SK-N-SH (cell line): ENCODE data around the gene SHROOM3.

Experiments
- EP300 ChIP-seq, 2 experiments: IDR thresholded peaks; 2 replicates each; pipeline versions ENCODE4 v1.4.0 to v1.6.1; 2012; ENCODE audit warnings: borderline replicate concordance in 1 of 2, low read depth in 1 of 2, low read length in 1 of 2
- EZH2phosphoT487 ChIP-seq: fragments of 200-600 bp; sonication (generic); IDR thresholded peaks from 2 replicates; pipeline ENCODE4 v1.6.1; 2017; ENCODE audit warnings: low read depth, mixed run types, mild to moderate bottlenecking, antibody characterized with exemption, moderate library complexity, borderline replicate concordance
- FOSL2 ChIP-seq: IDR thresholded peaks from 2 replicates; pipeline ENCODE4 v1.4.0; 2012; ENCODE audit warnings: low read depth, mild to moderate bottlenecking, moderate library complexity, borderline replicate concordance
- GABPA ChIP-seq: IDR thresholded peaks from 2 replicates; pipeline ENCODE4 v1.4.0; 2012; ENCODE audit warnings: low read depth, mild to moderate bottlenecking
- MXI1 ChIP-seq: IDR thresholded peaks from 2 replicates; pipeline ENCODE4 v1.6.1; 2012; ENCODE audit warnings: mild to moderate bottlenecking, low read depth, low read length, improper control_type of control experiment
- POLR2AphosphoS5 ChIP-seq: IDR thresholded peaks from 2 replicates; pipeline ENCODE4 v1.6.1; 2012; ENCODE audit warnings: low read depth, low read length
- SMC3 ChIP-seq: IDR thresholded peaks from 2 replicates; pipeline ENCODE4 v1.6.1; 2012; ENCODE audit warnings: low read depth, low read length, improper control_type of control experiment
- TAF1 ChIP-seq: IDR thresholded peaks from 2 replicates; pipeline ENCODE4 v1.6.1; 2012; ENCODE audit warnings: low read depth, mild to moderate bottlenecking, low read length, moderate library complexity, borderline replicate concordance
- TCF12 ChIP-seq: IDR thresholded peaks from 2 replicates; pipeline ENCODE4 v1.4.0; 2012
- TF ChIP-seq, protein P1 (sequence below): fragments of 200-600 bp; sonication (generic); IDR thresholded peaks from 2 replicates; pipeline ENCODE4 v1.6.1; 2017; ENCODE audit warnings: antibody characterized with exemption, mild to moderate bottlenecking, moderate library complexity
- TF ChIP-seq, protein P2 (sequence below): IDR thresholded peaks from 2 replicates; pipeline ENCODE4 v1.4.0; 2012; ENCODE audit warnings: low read depth
- TF ChIP-seq, protein P3 (sequence below): IDR thresholded peaks from 2 replicates; pipeline ENCODE4; 2012
- TF ChIP-seq, protein P4 (sequence below): IDR thresholded peaks from 2 replicates; pipeline ENCODE4 v1.4.0; 2012; ENCODE audit warnings: low read depth, borderline replicate concordance
- TF ChIP-seq, protein P5 (sequence below): IDR thresholded peaks from 2 replicates; pipeline ENCODE4 v1.6.1; 2012; ENCODE audit warnings: mild to moderate bottlenecking, low read depth, low read length, moderate library complexity

DNA sequence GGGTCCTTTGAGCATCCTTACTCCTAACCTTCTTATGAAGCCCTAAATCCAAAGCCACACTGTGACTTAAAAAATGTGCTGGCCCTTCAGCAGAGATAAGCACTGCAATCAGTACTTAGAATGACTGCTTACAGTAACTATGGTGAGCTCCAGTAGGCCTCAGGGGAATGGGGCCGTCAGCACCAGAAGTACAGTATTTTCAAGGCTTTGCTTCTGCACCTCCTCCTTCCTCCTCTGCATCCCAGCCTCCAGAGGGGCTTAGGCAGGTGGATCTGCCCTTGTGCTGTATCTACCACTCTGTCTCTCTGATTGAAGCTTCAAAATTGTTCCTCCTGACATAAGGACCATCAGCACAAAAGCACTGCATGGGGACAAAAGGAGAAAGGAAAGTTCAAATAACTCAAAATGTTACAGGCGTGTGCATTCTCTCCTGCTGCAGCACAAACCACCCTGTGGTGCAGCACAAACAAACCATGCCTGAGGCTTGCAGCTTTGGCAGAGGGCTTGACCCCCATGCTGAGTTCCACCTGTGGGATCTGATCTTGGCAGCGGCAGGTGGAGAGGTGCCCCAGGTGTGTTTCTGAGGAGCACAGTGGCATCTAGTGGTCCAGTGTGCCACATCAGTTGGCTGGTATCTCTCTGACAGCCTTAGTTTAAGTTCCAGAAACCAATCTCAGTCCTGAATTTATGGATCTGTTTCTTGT is 298.2 kb downstream of the SHROOM3 start:
- TF ChIP-seq, protein P1, sequence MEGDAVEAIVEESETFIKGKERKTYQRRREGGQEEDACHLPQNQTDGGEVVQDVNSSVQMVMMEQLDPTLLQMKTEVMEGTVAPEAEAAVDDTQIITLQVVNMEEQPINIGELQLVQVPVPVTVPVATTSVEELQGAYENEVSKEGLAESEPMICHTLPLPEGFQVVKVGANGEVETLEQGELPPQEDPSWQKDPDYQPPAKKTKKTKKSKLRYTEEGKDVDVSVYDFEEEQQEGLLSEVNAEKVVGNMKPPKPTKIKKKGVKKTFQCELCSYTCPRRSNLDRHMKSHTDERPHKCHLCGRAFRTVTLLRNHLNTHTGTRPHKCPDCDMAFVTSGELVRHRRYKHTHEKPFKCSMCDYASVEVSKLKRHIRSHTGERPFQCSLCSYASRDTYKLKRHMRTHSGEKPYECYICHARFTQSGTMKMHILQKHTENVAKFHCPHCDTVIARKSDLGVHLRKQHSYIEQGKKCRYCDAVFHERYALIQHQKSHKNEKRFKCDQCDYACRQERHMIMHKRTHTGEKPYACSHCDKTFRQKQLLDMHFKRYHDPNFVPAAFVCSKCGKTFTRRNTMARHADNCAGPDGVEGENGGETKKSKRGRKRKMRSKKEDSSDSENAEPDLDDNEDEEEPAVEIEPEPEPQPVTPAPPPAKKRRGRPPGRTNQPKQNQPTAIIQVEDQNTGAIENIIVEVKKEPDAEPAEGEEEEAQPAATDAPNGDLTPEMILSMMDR = peak; percentile 25
- TF ChIP-seq, protein P2, sequence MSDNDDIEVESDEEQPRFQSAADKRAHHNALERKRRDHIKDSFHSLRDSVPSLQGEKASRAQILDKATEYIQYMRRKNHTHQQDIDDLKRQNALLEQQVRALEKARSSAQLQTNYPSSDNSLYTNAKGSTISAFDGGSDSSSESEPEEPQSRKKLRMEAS = no peak
- TF ChIP-seq, protein P3, sequence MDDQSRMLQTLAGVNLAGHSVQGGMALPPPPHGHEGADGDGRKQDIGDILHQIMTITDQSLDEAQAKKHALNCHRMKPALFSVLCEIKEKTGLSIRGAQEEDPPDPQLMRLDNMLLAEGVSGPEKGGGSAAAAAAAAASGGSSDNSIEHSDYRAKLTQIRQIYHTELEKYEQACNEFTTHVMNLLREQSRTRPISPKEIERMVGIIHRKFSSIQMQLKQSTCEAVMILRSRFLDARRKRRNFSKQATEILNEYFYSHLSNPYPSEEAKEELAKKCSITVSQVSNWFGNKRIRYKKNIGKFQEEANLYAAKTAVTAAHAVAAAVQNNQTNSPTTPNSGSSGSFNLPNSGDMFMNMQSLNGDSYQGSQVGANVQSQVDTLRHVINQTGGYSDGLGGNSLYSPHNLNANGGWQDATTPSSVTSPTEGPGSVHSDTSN = no peak
- TF ChIP-seq GABPA (no peak), EP300 (IDR thresholded peaks at IDR 0.05; ENCODE audit: borderline replicate concordance in 1 of 2, low read depth in 1 of 2, low read length in 1 of 2) (no peak), POLR2AphosphoS5 (no peak), SMC3 (peak; percentile 44), MXI1 (no peak), TCF12 (peak; percentile 29; the same call in 1 of the 2 replicates), EZH2phosphoT487 (no peak), FOSL2 (no peak), TAF1 (no peak)
- TF ChIP-seq, protein P4, sequence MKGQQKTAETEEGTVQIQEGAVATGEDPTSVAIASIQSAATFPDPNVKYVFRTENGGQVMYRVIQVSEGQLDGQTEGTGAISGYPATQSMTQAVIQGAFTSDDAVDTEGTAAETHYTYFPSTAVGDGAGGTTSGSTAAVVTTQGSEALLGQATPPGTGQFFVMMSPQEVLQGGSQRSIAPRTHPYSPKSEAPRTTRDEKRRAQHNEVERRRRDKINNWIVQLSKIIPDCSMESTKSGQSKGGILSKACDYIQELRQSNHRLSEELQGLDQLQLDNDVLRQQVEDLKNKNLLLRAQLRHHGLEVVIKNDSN = no peak
- TF ChIP-seq, protein P5, sequence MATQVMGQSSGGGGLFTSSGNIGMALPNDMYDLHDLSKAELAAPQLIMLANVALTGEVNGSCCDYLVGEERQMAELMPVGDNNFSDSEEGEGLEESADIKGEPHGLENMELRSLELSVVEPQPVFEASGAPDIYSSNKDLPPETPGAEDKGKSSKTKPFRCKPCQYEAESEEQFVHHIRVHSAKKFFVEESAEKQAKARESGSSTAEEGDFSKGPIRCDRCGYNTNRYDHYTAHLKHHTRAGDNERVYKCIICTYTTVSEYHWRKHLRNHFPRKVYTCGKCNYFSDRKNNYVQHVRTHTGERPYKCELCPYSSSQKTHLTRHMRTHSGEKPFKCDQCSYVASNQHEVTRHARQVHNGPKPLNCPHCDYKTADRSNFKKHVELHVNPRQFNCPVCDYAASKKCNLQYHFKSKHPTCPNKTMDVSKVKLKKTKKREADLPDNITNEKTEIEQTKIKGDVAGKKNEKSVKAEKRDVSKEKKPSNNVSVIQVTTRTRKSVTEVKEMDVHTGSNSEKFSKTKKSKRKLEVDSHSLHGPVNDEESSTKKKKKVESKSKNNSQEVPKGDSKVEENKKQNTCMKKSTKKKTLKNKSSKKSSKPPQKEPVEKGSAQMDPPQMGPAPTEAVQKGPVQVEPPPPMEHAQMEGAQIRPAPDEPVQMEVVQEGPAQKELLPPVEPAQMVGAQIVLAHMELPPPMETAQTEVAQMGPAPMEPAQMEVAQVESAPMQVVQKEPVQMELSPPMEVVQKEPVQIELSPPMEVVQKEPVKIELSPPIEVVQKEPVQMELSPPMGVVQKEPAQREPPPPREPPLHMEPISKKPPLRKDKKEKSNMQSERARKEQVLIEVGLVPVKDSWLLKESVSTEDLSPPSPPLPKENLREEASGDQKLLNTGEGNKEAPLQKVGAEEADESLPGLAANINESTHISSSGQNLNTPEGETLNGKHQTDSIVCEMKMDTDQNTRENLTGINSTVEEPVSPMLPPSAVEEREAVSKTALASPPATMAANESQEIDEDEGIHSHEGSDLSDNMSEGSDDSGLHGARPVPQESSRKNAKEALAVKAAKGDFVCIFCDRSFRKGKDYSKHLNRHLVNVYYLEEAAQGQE = no peak
